Measurements from ENCODE around the gene DHCR7.

DHCR7 gene

GRCh38 chr11:71410363-71410966, 37.7 kb downstream of the DHCR7 start:
- DNase-seq (ENCODE audit: low spot score), result no peak

- no peak for DNase-seq (ENCODE audit: low spot score)
These were observed 39.4 kb downstream of the DHCR7 start for GRCh38 chr11:71408826-71409225.

- no peak for DNase-seq (ENCODE audit: low spot score)
These were observed 40.8 kb downstream of the DHCR7 start for GRCh38 chr11:71407356-71407755.

GRCh38 chr11:71406681-71407080, 41.5 kb downstream of the DHCR7 start:
- DNase-seq (ENCODE audit: low spot score), result no peak

- DNase-seq (ENCODE audit: low spot score), result no peak
These were observed 44.0 kb downstream of the DHCR7 start for GRCh38 chr11:71404209-71404608.

- no peak for DNase-seq (ENCODE audit: low spot score)
These were observed 45.3 kb downstream of the DHCR7 start for GRCh38 chr11:71402878-71403277.

GRCh38 chr11:71400216-71400615, 48.0 kb downstream of the DHCR7 start:
- DNase-seq (ENCODE audit: low spot score), result no peak

- DNase-seq (ENCODE audit: low spot score), result no peak
These were observed 48.9 kb downstream of the DHCR7 start for GRCh38 chr11:71399341-71399740.

- DNase-seq (ENCODE audit: low spot score), result no peak
These were observed 50.2 kb downstream of the DHCR7 start for GRCh38 chr11:71397961-71398360.

GRCh38 chr11:71397331-71397860, 50.8 kb downstream of the DHCR7 start:
- no peak for DNase-seq (ENCODE audit: low spot score)

- DNase-seq (ENCODE audit: low spot score), result no peak
These were observed 51.6 kb downstream of the DHCR7 start for GRCh38 chr11:71396548-71397123.

GRCh38 chr11:71395774-71396173, 52.4 kb downstream of the DHCR7 start:
- DNase-seq (ENCODE audit: low spot score), result no peak

- DNase-seq (ENCODE audit: low spot score), result no peak
These were observed 53.0 kb downstream of the DHCR7 start for GRCh38 chr11:71395263-71395560.

GRCh38 chr11:71393283-71393682, 54.9 kb downstream of the DHCR7 start:
- DNase-seq (ENCODE audit: low spot score), result no peak

GRCh38 chr11:71391796-71392195, 56.4 kb downstream of the DHCR7 start:
- DNase-seq (ENCODE audit: low spot score), result no peak

GRCh38 chr11:71391352-71391751, 56.8 kb downstream of the DHCR7 start:
- no peak for DNase-seq (ENCODE audit: low spot score)

GRCh38 chr11:71388637-71389235, 59.5 kb downstream of the DHCR7 start:
- no peak for DNase-seq (ENCODE audit: low spot score)

- DNase-seq (ENCODE audit: low spot score), result no peak
These were observed 60.2 kb downstream of the DHCR7 start for GRCh38 chr11:71387784-71388636.

- no peak for DNase-seq (ENCODE audit: low spot score)
These were observed 61.0 kb downstream of the DHCR7 start for GRCh38 chr11:71387200-71387599.

GRCh38 chr11:71386202-71386601, 62.0 kb downstream of the DHCR7 start:
- no peak for DNase-seq (ENCODE audit: low spot score)

- peak; percentile 68 for DNase-seq (ENCODE audit: low spot score)
These were observed 63.1 kb downstream of the DHCR7 start for GRCh38 chr11:71385091-71385490.

GRCh38 chr11:71384561-71384960, 63.6 kb downstream of the DHCR7 start:
- no peak for DNase-seq (ENCODE audit: low spot score)
